ENCODE data around the gene GNAT2.

GNAT2 gene

GRCh38 chr1:109632671-109633346, 13.4 kb upstream of the GNAT2 start:
- no peaks in the 10 kb centered on the region for H3K9me3 ChIP-seq (ENCODE audit: control insufficient read depth, insufficient read depth, low read length)
- H3K27me3 ChIP-seq (ENCODE audit: control insufficient read depth, insufficient read depth, low read length), result no peaks in the 10 kb centered on the region
- peaks cover 35% of the 10 kb centered on the region for H3K36me3 ChIP-seq (ENCODE audit: control insufficient read depth, insufficient read depth, low read length)
- H3K4me1 ChIP-seq (ENCODE audit: control insufficient read depth, insufficient read depth, low read length), result peaks cover 18% of the 10 kb centered on the region
- no peak overlapping the region for H3K27ac ChIP-seq (ENCODE audit: low read depth, low read length)
- no peak overlapping the region for H3K4me3 ChIP-seq (ENCODE audit: low read depth, low read length)
- no peak overlapping the region for H3K9ac ChIP-seq (ENCODE audit: low read depth, low read length)

GRCh38 chr1:109631513-109632505, 12.4 kb upstream of the GNAT2 start:
- peaks cover 45% of the 10 kb centered on the region for H3K36me3 ChIP-seq (ENCODE audit: control insufficient read depth, insufficient read depth, low read length)
- H3K4me3 ChIP-seq (ENCODE audit: low read depth, low read length), result no peak overlapping the region
- no peaks in the 10 kb centered on the region for H3K9me3 ChIP-seq (ENCODE audit: control insufficient read depth, insufficient read depth, low read length)
- no peak overlapping the region for H3K27ac ChIP-seq (ENCODE audit: low read depth, low read length)
- peaks cover 17% of the 10 kb centered on the region for H3K4me1 ChIP-seq (ENCODE audit: control insufficient read depth, insufficient read depth, low read length)
- H3K9ac ChIP-seq (ENCODE audit: low read depth, low read length), result no peak overlapping the region
- no peaks in the 10 kb centered on the region for H3K27me3 ChIP-seq (ENCODE audit: control insufficient read depth, insufficient read depth, low read length)

GRCh38 chr1:109630898-109631512, 11.6 kb upstream of the GNAT2 start:
- Histone ChIP-seq H3K9me3 (ENCODE audit: control insufficient read depth, insufficient read depth, low read length) (no peaks in the 10 kb centered on the region), H3K27ac (ENCODE audit: low read depth, low read length) (no peak overlapping the region), H3K27me3 (ENCODE audit: control insufficient read depth, insufficient read depth, low read length) (no peaks in the 10 kb centered on the region), H3K4me1 (ENCODE audit: control insufficient read depth, insufficient read depth, low read length) (peaks cover 9% of the 10 kb centered on the region), H3K9ac (ENCODE audit: low read depth, low read length) (no peak overlapping the region), H3K36me3 (ENCODE audit: control insufficient read depth, insufficient read depth, low read length) (peaks cover 51% of the 10 kb centered on the region), H3K4me3 (ENCODE audit: low read depth, low read length) (no peak overlapping the region)

GRCh38 chr1:109630081-109630897, 10.9 kb upstream of the GNAT2 start:
- no peaks in the 10 kb centered on the region for H3K27me3 ChIP-seq (ENCODE audit: control insufficient read depth, insufficient read depth, low read length)
- H3K9me3 ChIP-seq (ENCODE audit: control insufficient read depth, insufficient read depth, low read length), result no peaks in the 10 kb centered on the region
- no peak overlapping the region for H3K4me3 ChIP-seq (ENCODE audit: low read depth, low read length)
- H3K27ac ChIP-seq (ENCODE audit: low read depth, low read length), result no peak overlapping the region
- H3K36me3 ChIP-seq (ENCODE audit: control insufficient read depth, insufficient read depth, low read length), result peaks cover 51% of the 10 kb centered on the region
- H3K4me1 ChIP-seq (ENCODE audit: control insufficient read depth, insufficient read depth, low read length), result peaks cover 3% of the 10 kb centered on the region; the same call in 1 of the 2 replicates
- no peak overlapping the region for H3K9ac ChIP-seq (ENCODE audit: low read depth, low read length)

- no peaks in the 10 kb centered on the region for H3K27me3 ChIP-seq (ENCODE audit: control insufficient read depth, insufficient read depth, low read length)
- no peak overlapping the region for H3K4me3 ChIP-seq (ENCODE audit: low read depth, low read length)
- H3K36me3 ChIP-seq (ENCODE audit: control insufficient read depth, insufficient read depth, low read length), result peaks cover 51% of the 10 kb centered on the region
- no peak overlapping the region for H3K27ac ChIP-seq (ENCODE audit: low read depth, low read length)
- no peak overlapping the region for H3K9ac ChIP-seq (ENCODE audit: low read depth, low read length)
- H3K4me1 ChIP-seq (ENCODE audit: control insufficient read depth, insufficient read depth, low read length), result no peaks in the 10 kb centered on the region; the same call in 1 of the 2 replicates
- no peaks in the 10 kb centered on the region for H3K9me3 ChIP-seq (ENCODE audit: control insufficient read depth, insufficient read depth, low read length)
Observed at GRCh38 chr1:109629372-109630030, 10.1 kb upstream of the GNAT2 start.

- H3K4me1 ChIP-seq (ENCODE audit: control insufficient read depth, insufficient read depth, low read length), result no peaks in the 10 kb centered on the region; the same call in 1 of the 2 replicates
- no peaks in the 10 kb centered on the region for H3K9me3 ChIP-seq (ENCODE audit: control insufficient read depth, insufficient read depth, low read length)
- H3K36me3 ChIP-seq (ENCODE audit: control insufficient read depth, insufficient read depth, low read length), result peaks cover 51% of the 10 kb centered on the region
- no peak overlapping the region for H3K27ac ChIP-seq (ENCODE audit: low read depth, low read length)
- H3K9ac ChIP-seq (ENCODE audit: low read depth, low read length), result no peak overlapping the region
- no peaks in the 10 kb centered on the region for H3K27me3 ChIP-seq (ENCODE audit: control insufficient read depth, insufficient read depth, low read length)
- no peak overlapping the region for H3K4me3 ChIP-seq (ENCODE audit: low read depth, low read length)
Observed at GRCh38 chr1:109628540-109629321, 9.3 kb upstream of the GNAT2 start.

GRCh38 chr1:109627692-109628399, 8.4 kb upstream of the GNAT2 start:
- Histone ChIP-seq H3K9me3 (ENCODE audit: control insufficient read depth, insufficient read depth, low read length) (no peaks in the 10 kb centered on the region), H3K4me1 (ENCODE audit: control insufficient read depth, insufficient read depth, low read length) (no peaks in the 10 kb centered on the region; the same call in 1 of the 2 replicates), H3K27ac (ENCODE audit: low read depth, low read length) (no peak overlapping the region), H3K27me3 (ENCODE audit: control insufficient read depth, insufficient read depth, low read length) (no peaks in the 10 kb centered on the region), H3K36me3 (ENCODE audit: control insufficient read depth, insufficient read depth, low read length) (peaks cover 51% of the 10 kb centered on the region), H3K9ac (ENCODE audit: low read depth, low read length) (no peak overlapping the region), H3K4me3 (ENCODE audit: low read depth, low read length) (no peak overlapping the region)

GRCh38 chr1:109626682-109627408, 7.4 kb upstream of the GNAT2 start:
- H3K27me3 ChIP-seq (ENCODE audit: control insufficient read depth, insufficient read depth, low read length), result no peaks in the 10 kb centered on the region
- no peak overlapping the region for H3K4me3 ChIP-seq (ENCODE audit: low read depth, low read length)
- H3K9ac ChIP-seq (ENCODE audit: low read depth, low read length), result no peak overlapping the region
- H3K36me3 ChIP-seq (ENCODE audit: control insufficient read depth, insufficient read depth, low read length), result peaks cover 51% of the 10 kb centered on the region
- no peaks in the 10 kb centered on the region; the same call in 1 of the 2 replicates for H3K4me1 ChIP-seq (ENCODE audit: control insufficient read depth, insufficient read depth, low read length)
- no peaks in the 10 kb centered on the region for H3K9me3 ChIP-seq (ENCODE audit: control insufficient read depth, insufficient read depth, low read length)
- H3K27ac ChIP-seq (ENCODE audit: low read depth, low read length), result no peak overlapping the region
